ENCODE measurements around the gene DIP2A. TPM values are rescaled to one million over a fixed set of nuclear protein-coding genes. Genes with fewer than 3 reads are reported as not detected.

Gene DIP2A
- total and polyA plus RNA-seq, 2 of the 13 experiments (the other 11 are each of a cell fraction or from before 2014, with no cell fraction given) = 18.5 to 37.6 TPM

- TF ChIP-seq, protein P1, sequence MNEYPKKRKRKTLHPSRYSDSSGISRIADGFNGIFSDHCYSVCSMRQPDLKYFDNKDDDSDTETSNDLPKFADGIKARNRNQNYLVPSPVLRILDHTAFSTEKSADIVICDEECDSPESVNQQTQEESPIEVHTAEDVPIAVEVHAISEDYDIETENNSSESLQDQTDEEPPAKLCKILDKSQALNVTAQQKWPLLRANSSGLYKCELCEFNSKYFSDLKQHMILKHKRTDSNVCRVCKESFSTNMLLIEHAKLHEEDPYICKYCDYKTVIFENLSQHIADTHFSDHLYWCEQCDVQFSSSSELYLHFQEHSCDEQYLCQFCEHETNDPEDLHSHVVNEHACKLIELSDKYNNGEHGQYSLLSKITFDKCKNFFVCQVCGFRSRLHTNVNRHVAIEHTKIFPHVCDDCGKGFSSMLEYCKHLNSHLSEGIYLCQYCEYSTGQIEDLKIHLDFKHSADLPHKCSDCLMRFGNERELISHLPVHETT (CRISPR knock-in tag; conservative IDR thresholded peaks at IDR 0.05) = no peak
- TF ChIP-seq IKZF4 (CRISPR knock-in tag; IDR thresholded peaks at IDR 0.05; ENCODE audit: borderline replicate concordance, low read depth, not compliant biosample characterization) = no peak
- TF ChIP-seq ZNF274 (CRISPR knock-in tag; IDR thresholded peaks at IDR 0.05) = no peak
- TF ChIP-seq ZNF691 (CRISPR knock-in tag; IDR thresholded peaks at IDR 0.05; ENCODE audit: borderline replicate concordance, low read depth) = no peak
- no peak for TF ChIP-seq GLI4 (CRISPR knock-in tag; IDR thresholded peaks at IDR 0.05; ENCODE audit: borderline replicate concordance)
- no peak for TF ChIP-seq PHB2 (IDR thresholded peaks at IDR 0.05; ENCODE audit: partially characterized antibody)
- TF ChIP-seq SIX1 (CRISPR knock-in tag; IDR thresholded peaks at IDR 0.05; ENCODE audit: borderline replicate concordance) = no peak
- TF ChIP-seq ARID2 (CRISPR knock-in tag; IDR thresholded peaks at IDR 0.05; ENCODE audit: borderline replicate concordance) = no peak
- no peak for TF ChIP-seq USF2 (IDR thresholded peaks at IDR 0.05; ENCODE audit: low read depth, low read length)
- TF ChIP-seq USF2 (CRISPR knock-in tag; IDR thresholded peaks at IDR 0.05; ENCODE audit: borderline replicate concordance) = no peak
- no peak for TF ChIP-seq NFIB (CRISPR knock-in tag; IDR thresholded peaks at IDR 0.05; ENCODE audit: borderline replicate concordance)
- no peak for TF ChIP-seq ZNF205 (CRISPR knock-in tag; IDR thresholded peaks at IDR 0.05)
- no peak for TF ChIP-seq ZNF430 (CRISPR knock-in tag; IDR thresholded peaks at IDR 0.05)
Observed at GRCh38 chr21:46413365-46413696, 45.4 kb upstream of the DIP2A start (continued).

Data from HepG2 (cell line).